Ammon's horn (tissue), 1 donor: ENCODE measurements around the gene OR51I1.

ENCODE experiments used
- DNase-seq: peaks from one replicate; pipeline ENCODE4 v3.0.0-alpha.2; 2016; ENCODE audit warnings: low spot score

Gene OR51I1

GRCh38 chr11:5441414-5441813 lies at the start of gene OR51I1:
TSS of gene OR51I1 (minus strand) at chr11:5441514. CDS start at chr11:5441514, 0 bp downstream.
- no peak for DNase-seq

DNA sequence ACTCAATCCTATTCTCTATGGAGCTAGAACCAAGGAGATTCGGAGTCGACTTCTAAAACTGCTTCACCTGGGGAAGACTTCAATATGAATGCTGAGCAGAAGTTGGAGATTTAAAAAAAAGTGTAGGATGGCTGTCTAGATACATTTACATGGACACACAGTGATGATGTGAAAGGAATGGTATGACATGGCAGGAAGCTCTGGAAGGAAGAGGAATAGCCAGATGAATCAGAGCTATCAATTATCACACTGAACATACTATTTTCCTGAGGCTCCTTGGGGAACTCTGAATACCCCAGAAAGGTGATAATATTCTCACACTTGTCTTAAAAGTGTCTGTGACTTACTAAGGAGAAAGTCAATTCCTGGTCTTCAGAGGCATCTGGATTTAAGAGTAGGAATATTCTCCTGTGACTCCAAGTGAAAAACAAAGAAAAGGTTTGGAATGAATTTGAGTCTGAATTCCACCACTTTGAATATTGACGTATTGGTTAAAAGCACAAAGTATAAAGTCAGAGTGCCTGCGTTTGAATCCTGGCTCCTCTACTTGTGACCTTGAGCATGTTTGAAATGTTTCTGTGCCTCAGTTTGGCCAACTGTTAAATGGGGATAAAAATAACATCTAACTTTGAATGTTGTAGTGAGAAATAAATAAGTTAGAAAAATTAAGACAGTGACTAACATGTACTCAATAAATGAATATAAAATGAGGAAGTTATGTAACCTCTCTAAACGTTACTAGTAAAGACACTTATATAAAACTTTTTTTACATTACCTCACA lies 48.5 kb upstream of the OR51I1 start:
- DNase-seq: no peak

DNA sequence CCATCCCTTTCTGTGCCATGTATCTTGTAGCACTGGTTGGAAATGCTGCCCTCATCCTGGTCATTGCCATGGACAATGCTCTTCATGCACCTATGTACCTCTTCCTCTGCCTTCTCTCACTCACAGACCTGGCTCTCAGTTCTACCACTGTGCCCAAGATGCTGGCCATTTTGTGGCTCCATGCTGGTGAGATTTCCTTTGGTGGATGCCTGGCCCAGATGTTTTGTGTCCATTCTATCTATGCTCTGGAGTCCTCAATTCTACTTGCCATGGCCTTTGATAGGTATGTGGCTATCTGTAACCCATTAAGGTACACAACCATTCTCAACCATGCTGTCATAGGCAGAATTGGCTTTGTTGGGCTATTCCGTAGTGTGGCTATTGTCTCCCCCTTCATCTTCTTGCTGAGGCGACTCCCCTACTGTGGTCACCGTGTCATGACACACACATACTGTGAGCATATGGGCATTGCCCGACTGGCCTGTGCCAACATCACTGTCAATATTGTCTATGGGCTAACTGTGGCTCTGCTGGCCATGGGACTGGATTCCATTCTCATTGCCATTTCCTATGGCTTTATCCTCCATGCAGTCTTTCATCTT lies 47.6 kb upstream of the OR51I1 start:
- DNase-seq: no peak

DNA sequence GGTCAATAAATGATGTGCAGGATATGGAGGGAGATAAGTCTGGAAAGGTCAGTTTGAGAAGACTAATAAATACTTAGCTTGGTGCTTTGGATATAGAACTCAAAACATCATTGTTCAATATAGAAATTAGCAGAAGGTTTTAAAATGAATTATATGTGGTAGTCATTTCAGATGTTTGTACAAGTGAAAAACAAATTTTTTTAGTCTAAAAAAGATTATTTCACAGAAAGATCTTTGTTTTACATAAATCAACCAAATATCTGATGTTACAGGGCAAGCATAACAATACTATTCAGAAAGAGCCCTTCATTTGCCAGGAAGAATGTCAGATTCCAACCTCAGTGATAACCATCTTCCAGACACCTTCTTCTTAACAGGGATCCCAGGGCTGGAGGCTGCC lies 47.1 kb upstream of the OR51I1 start, which contains the start of gene OR52D1:
TSS of gene OR52D1 (plus strand) at position 301 of the 400 bp plus-strand sequence. CDS start at position 323, 22 bp downstream.
- DNase-seq: no peak

DNA sequence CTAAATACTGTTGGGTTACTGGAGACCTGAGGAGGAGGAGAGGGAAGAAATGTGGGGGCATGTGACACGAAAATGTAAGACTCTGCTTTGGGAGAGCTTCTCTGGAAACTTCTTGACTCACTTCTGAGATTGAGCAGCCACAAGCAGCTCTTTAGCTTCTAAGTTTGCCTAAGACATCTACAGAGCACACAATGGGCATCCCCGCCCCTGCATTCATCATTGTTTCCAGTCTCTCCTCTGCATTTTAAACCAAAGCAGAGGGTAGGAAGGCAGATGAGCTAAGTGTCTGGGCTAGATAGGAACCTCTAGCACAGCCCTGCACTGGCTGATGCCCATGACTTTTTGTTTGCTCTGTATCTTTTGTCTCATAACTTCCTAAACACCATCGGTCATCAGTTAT lies 45.1 kb upstream of the OR51I1 start:
- no peak for DNase-seq

DNA sequence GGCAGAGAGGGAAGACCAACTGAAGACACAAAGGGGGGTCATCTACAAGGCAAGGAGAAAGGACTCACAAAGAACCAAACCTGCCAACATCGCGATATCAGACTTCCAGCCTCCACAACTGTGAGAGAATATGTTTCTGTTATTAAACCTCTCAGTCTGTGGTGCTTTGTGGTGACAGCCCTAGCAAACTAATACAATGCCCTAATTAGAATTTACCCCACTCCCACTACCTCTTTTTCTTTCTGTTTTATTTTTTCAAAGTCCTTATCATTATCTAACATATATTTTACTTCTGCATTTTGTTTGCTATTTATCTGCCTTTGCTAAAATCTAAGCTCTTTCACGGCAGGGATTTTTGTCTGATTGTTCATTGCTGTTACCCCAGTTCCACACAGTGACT lies 44.7 kb upstream of the OR51I1 start:
- DNase-seq: no peak

- DNase-seq: peak; percentile 63
Observed at GRCh38 chr11:5476186-5476819, 35.0 kb upstream of the OR51I1 start.

- DNase-seq: no peak
Observed at GRCh38 chr11:5473921-5474320, 32.6 kb upstream of the OR51I1 start.

GRCh38 chr11:5467527-5467926 lies 26.2 kb upstream of the OR51I1 start:
- no peak for DNase-seq

GRCh38 chr11:5460983-5461621 lies 19.8 kb upstream of the OR51I1 start:
- no peak for DNase-seq

DNA sequence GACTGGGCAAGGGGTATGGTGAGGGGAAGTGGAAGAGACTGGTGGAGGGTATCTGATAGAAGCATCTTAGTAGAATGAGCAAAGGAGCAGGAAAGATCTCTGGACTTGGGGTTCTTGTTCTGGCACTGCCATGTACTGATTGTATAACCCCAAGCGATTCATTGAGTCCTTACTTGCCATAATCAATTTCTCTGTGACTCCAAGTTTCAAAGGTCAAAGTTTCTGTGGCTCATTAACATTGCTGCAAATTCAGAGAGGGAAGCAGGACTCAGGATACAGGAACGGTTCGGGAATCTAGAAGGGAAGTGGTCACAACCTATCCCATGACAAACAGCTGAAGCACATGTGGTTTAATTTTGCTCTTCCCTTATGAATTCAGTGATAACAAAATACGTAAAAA lies 8.1 kb upstream of the OR51I1 start:
- no peak for DNase-seq

DNA sequence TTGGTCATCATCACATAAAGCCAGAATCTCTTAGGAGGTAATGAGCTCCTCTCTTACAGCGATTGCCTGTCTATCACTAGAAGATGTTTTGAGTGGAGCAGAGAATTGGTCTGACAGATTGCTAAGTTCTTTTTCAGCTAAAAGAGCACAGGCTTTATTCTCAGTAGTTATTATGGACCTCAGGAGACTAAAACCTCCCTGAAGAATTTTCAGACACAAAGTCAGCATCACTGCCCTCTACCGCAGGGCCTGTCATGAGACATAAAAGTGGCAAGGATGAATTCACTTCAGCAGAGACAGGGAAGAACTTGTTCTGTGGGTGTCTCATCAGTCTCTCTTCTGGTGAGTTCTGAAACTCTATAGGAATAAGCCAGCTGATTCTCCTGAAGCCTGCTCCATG lies 7.7 kb upstream of the OR51I1 start, which contains the start of gene OR51I2:
TSS of gene OR51I2 (plus strand) at position 301 of the 400 bp plus-strand sequence. CDS start 4,166 bp downstream, outside the sequence.
- no peak for DNase-seq

DNA sequence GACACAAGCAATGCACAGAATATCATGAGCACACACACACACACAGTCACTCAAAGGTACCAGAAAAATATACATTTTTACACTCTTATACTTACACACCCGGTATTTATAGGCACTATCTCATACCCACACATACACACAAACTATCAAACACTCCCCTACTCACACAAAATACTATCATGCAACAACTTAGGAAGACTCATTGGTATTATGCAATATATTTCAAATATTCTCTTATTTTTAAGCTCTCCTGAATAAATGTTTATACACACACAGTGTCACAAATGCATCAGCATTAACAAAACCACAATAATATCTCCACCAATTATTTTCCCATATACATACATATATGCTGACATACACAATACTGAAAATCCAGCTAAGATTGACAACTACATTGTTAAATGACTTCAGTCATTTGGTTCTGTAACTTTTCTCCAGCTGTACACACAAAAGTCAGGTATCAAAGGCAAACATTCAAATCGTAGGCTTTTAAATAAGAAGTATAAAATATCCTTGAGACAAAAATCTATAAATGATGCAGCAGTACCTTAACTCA lies 2.6 kb upstream of the OR51I1 start:
- DNase-seq: no peak

- DNase-seq: no peak
Observed at GRCh38 chr11:5423131-5423530, 18.2 kb downstream of the OR51I1 start.

DNA sequence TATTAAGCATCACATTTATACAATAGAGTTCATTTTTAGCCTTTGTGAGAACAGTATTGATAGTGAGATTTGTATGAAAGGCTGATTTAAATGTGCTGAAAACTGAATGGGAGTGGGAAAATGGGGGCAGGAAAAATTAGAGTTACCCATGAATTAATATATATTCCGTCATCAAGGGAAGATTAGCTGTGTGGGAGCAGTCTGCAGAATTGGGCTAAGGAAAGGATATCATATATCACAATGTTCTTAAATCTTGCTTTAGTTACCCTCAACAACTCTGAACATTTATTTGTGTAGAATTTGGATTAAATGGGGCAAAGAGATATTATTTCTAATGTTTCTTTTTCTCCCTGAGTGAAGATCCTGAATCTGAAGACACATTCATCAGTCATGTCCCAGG lies 19.5 kb downstream of the OR51I1 start, which contains the start of gene OR51Q1:
TSS of gene OR51Q1 (plus strand) at position 301 of the 400 bp plus-strand sequence. CDS start at position 391, 90 bp downstream.
- DNase-seq: no peak

- DNase-seq: no peak
Observed at GRCh38 chr11:5420993-5421392, 20.3 kb downstream of the OR51I1 start.

DNA sequence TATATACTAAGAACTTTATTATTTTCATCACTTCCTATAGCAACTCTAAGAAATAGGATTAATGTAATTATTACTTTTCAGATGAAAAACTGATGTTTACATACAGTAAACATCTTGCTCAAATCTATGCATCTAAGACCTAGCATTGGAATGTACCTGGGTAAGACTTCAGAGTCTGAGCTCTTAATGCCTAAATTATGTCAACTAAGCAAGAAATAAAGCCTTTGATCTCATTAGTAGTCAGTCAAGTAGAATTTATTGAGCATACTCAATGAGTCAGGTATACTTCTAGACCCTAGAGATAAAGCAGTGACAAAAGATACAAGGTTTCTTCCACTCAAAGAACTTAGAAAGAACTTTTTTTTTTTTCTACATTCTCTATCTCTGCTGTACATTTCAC lies 36.1 kb downstream of the OR51I1 start:
- DNase-seq: no peak

GRCh38 chr11:5398936-5399335 lies 42.4 kb downstream of the OR51I1 start:
- no peak for DNase-seq

GRCh38 chr11:5394091-5394490 lies 47.2 kb downstream of the OR51I1 start:
- no peak for DNase-seq
